GM12891 (cell line): ENCODE results near the gene RAPGEF4.

ENCODE experiments used
- POLR2A ChIP-seq: IDR thresholded peaks from 2 replicates; pipeline ENCODE4 v1.6.1; 2011; ENCODE audit warnings: low read depth, low read length, control low read depth
- POLR2AphosphoS5 ChIP-seq: IDR thresholded peaks from 2 replicates; pipeline ENCODE4 v1.6.1; 2011; ENCODE audit warnings: low read depth, low read length, control low read depth
- TAF1 ChIP-seq: IDR thresholded peaks from 2 replicates; pipeline ENCODE4 v1.6.1; 2011; ENCODE audit warnings: low read depth, low read length, control low read depth

- TF ChIP-seq POLR2AphosphoS5 (no peak), POLR2A (no peak), TAF1 (no peak)
These were observed 202.5 kb downstream of the RAPGEF4 start for GRCh38 chr2:172937884-172938712.
